HL-60 (cell line): ENCODE measurements around the gene DLG5.

Experiments
- DNase-seq, 2 experiments: peaks; one replicate each; pipeline ENCODE4 v3.0.0-alpha.2; 2010 to 2020; ENCODE audit warnings: low read depth in 1 of 2, low spot score in 1 of 2
- H3K27ac ChIP-seq: fragments of 250-450 bp; sonication (Bioruptor Pico); replicated peaks from 2 replicates; pipeline ENCODE4 v1.5.1; 2020; ENCODE audit warnings: mild to moderate bottlenecking, moderate library complexity
- H3K27me3 ChIP-seq: fragments of 250-450 bp; sonication (Bioruptor Pico); 2 replicates; pipeline ENCODE4 v1.5.1; 2021; ENCODE audit warnings: mild to moderate bottlenecking, moderate library complexity; ENCODE audit not compliant: insufficient read depth, poor library complexity, severe bottlenecking
- H3K4me3 ChIP-seq: replicated peaks from 2 replicates; pipeline ENCODE4 v1.5.1; 2011; ENCODE audit warnings: mild to moderate bottlenecking, control low read depth, low read length; ENCODE audit not compliant: insufficient read depth
- CTCF ChIP-seq: IDR thresholded peaks from one replicate; pipeline ENCODE4 v1.5.1; 2011; ENCODE audit warnings: low read length, control low read depth, inconsistent platforms; ENCODE audit not compliant: insufficient read depth
- GABPA ChIP-seq: IDR thresholded peaks from 2 replicates; pipeline ENCODE4 v1.6.1; 2012; ENCODE audit warnings: low read depth
- POLR2AphosphoS5 ChIP-seq: IDR thresholded peaks from 2 replicates; pipeline ENCODE4 v1.6.1; 2012; ENCODE audit warnings: low read depth
- REST ChIP-seq: IDR thresholded peaks from 2 replicates; pipeline ENCODE4 v1.6.1; 2012; ENCODE audit warnings: low read depth; ENCODE audit not compliant: insufficient replicate concordance
- SPI1 ChIP-seq: IDR thresholded peaks from 2 replicates; pipeline ENCODE4 v1.6.1; 2012; ENCODE audit warnings: low read depth, mild to moderate bottlenecking, borderline replicate concordance

The DLG5 gene

GRCh38 chr10:77832238-77832637 lies 94.3 kb downstream of the DLG5 start:
- no peak for DNase-seq
- Histone ChIP-seq H3K27me3 (no peaks in the 10 kb centered on the region), H3K4me3 (no peak overlapping the region), H3K27ac (no peak overlapping the region)
- TF ChIP-seq SPI1 = no peak
- no peak for TF ChIP-seq REST
- no peak for TF ChIP-seq POLR2AphosphoS5
- no peak for TF ChIP-seq GABPA
- no peak for TF ChIP-seq CTCF

GRCh38 chr10:77829356-77829755 lies 97.2 kb downstream of the DLG5 start:
- no peak for DNase-seq
- no peak overlapping the region for H3K4me3 ChIP-seq
- no peak for TF ChIP-seq GABPA
- TF ChIP-seq CTCF = no peak
- no peak for TF ChIP-seq REST
- TF ChIP-seq POLR2AphosphoS5 = no peak
- TF ChIP-seq SPI1 = no peak

GRCh38 chr10:77828377-77828776 lies 98.2 kb downstream of the DLG5 start:
- no peaks in the 10 kb centered on the region for H3K27me3 ChIP-seq
- H3K27ac ChIP-seq = no peak overlapping the region
- no peak overlapping the region for H3K4me3 ChIP-seq
- TF ChIP-seq REST (no peak), GABPA (no peak), SPI1 (no peak), CTCF (no peak), POLR2AphosphoS5 (no peak)
- DNase-seq = no peak

More at GRCh38 chr10:77829356-77829755, 97.2 kb downstream of the DLG5 start:
- Histone ChIP-seq H3K27ac (no peak overlapping the region), H3K27me3 (no peaks in the 10 kb centered on the region)
